Ascending aorta (tissue), 2 donors: ENCODE data around the gene ATP13A5. TPM values are rescaled to one million over a fixed set of nuclear protein-coding genes. Genes with fewer than 3 reads are reported as not detected.

ENCODE experiments used
- DNase-seq, 2 donors: peaks; one replicate each; pipeline ENCODE4 v3.0.0-alpha.2; 2019; ENCODE audit warnings: low spot score in 2 of 2
- H3K27ac ChIP-seq, 2 donors: fragments of 200-600 bp; sonication (generic); one replicate each; pipeline ENCODE4 v1.5.1; 2016 to 2017; ENCODE audit warnings: mild to moderate bottlenecking in 1 of 2
- H3K27me3 ChIP-seq: fragments of 200-600 bp; sonication (generic); one replicate; pipeline ENCODE4 v1.5.1; 2017
- H3K36me3 ChIP-seq, 2 donors: fragments of 200-600 bp; sonication (generic); one replicate each; pipeline ENCODE4 v1.5.1; 2016
- H3K4me1 ChIP-seq, 2 donors: fragments of 200-600 bp; sonication (generic); one replicate each; pipeline ENCODE4 v1.5.1; 2016 to 2017; ENCODE audit warnings: mild to moderate bottlenecking in 1 of 2
- H3K4me3 ChIP-seq, 2 donors: fragments of 200-600 bp; sonication (generic); one replicate each; pipeline ENCODE4 v1.5.1; 2016 to 2017; ENCODE audit warnings: mild to moderate bottlenecking in 1 of 2
- H3K9me3 ChIP-seq, 2 donors: fragments of 200-600 bp; sonication (generic); one replicate each; pipeline ENCODE4 v1.5.1; 2016
- intact Hi-C: fragments of 100-400 bp; cut with DNase I; formaldehyde crosslinking; loops from one replicate; pipeline ENCODE4 v1.15.1; 2023
- total RNA-seq: library from RNA; depleted of rRNA; stranded (reverse); fragments of >200 nt; gene quantifications from one replicate; pipeline ENCODE4 v1.1.0, GENCODE V29; 2016
- TF ChIP-seq, protein P1 (sequence below), 3 experiments: fragments of 200-600 bp in 2 of 3; fragments of 450-650 bp in 1 of 3; sonication (generic) in 2 of 3; IDR thresholded peaks; one replicate each; pipeline ENCODE4 v1.5.1; 2016 to 2019; ENCODE audit warnings: antibody characterized with exemption in 3 of 3, mild to moderate bottlenecking in 1 of 3, moderate library complexity in 1 of 3

The ATP13A5 gene
- total RNA-seq, 1 donor from 2014 or later, result not detected

DNA sequence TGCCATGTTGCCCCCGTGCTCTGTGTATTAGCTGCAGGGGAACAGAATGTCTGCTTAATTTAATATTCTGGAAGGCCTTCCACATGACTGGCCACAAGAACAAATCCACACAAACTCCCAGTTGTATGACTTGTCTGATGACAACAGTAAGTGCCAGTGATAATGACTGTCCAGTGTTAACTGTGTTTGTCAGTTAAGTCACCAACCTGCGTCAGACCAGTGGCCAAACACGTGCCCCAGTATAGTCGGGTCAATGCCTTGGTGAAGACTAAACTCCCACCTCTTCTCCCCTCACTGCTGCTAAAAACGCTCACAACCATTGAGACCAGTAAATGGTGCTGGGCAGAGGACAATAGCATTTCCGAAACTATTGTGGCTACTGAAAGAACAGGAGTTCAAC, 9.8 kb upstream of the ATP13A5 start:
- H3K4me3 ChIP-seq, result no peak overlapping the region
- no peaks in the 10 kb centered on the region for H3K36me3 ChIP-seq
- H3K9me3 ChIP-seq, result no peaks in the 10 kb centered on the region
- no peaks in the 10 kb centered on the region for H3K27me3 ChIP-seq
- H3K4me1 ChIP-seq, result no peaks in the 10 kb centered on the region
- H3K27ac ChIP-seq, result no peak overlapping the region
- intact Hi-C loops, result no loop called here
- TF ChIP-seq, protein P1, sequence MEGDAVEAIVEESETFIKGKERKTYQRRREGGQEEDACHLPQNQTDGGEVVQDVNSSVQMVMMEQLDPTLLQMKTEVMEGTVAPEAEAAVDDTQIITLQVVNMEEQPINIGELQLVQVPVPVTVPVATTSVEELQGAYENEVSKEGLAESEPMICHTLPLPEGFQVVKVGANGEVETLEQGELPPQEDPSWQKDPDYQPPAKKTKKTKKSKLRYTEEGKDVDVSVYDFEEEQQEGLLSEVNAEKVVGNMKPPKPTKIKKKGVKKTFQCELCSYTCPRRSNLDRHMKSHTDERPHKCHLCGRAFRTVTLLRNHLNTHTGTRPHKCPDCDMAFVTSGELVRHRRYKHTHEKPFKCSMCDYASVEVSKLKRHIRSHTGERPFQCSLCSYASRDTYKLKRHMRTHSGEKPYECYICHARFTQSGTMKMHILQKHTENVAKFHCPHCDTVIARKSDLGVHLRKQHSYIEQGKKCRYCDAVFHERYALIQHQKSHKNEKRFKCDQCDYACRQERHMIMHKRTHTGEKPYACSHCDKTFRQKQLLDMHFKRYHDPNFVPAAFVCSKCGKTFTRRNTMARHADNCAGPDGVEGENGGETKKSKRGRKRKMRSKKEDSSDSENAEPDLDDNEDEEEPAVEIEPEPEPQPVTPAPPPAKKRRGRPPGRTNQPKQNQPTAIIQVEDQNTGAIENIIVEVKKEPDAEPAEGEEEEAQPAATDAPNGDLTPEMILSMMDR (IDR thresholded peaks at IDR 0.05), result no peak
- no peak for DNase-seq

DNA sequence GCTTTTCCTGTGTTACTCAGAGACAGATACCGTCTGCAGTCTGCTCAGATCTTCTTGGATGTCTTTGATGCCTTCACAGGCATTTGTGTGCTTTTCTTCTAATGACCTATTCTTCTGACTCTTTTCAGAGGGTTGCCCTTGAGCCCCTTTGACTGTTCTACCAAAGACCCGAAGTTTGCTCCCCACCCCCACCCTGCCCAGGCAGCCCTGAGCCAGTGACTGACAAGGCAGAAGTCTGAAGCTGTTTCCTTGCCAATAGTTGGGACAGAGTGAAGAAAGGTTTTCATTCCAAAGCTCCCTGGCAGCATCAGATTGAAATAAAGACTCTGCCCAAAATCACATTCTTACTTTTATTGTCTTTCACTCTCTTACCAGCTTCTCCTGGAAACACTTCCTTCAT, 9.0 kb upstream of the ATP13A5 start:
- intact Hi-C loops, result no loop called here
- H3K4me1 ChIP-seq, result no peaks in the 10 kb centered on the region
- no peaks in the 10 kb centered on the region for H3K9me3 ChIP-seq
- no peaks in the 10 kb centered on the region for H3K36me3 ChIP-seq
- no peak overlapping the region for H3K27ac ChIP-seq
- H3K4me3 ChIP-seq, result no peak overlapping the region
- H3K27me3 ChIP-seq, result no peaks in the 10 kb centered on the region
- TF ChIP-seq, protein P1 (IDR thresholded peaks at IDR 0.05), result no peak
- no peak for DNase-seq

DNA sequence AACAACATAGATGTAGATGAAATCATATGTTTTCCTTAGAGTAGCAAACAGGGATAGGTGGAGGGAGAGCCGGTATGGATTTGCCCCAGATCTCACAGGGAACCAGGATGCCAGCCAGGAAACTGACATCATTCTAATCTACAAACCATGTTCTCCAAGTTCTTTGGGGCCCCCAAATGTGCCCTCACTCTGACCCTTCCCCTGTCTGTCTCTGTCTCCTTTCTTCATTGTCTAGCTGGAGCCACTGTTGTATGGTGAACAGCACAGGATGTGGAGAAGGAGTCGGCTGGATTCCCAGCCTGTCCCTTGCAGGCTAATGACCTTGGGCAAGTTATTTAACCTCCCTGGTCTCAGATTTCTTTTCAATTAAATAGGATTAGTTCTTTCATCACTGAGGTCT, 962 bp downstream of the ATP13A5 start:
- H3K4me3 ChIP-seq, result no peak overlapping the region
- TF ChIP-seq, protein P1 (IDR thresholded peaks at IDR 0.05), result no peak
- intact Hi-C loops, result no loop called here
- H3K27ac ChIP-seq, result no peak overlapping the region
- no peaks in the 10 kb centered on the region for H3K4me1 ChIP-seq
- no peaks in the 10 kb centered on the region for H3K36me3 ChIP-seq
- DNase-seq, result no peak
- no peaks in the 10 kb centered on the region for H3K9me3 ChIP-seq
- H3K27me3 ChIP-seq, result no peaks in the 10 kb centered on the region

- H3K4me3 ChIP-seq, result no peak overlapping the region
- intact Hi-C loops, result no loop called here
- H3K27me3 ChIP-seq, result no peaks in the 10 kb centered on the region
- H3K27ac ChIP-seq, result no peak overlapping the region
- H3K4me1 ChIP-seq, result no peaks in the 10 kb centered on the region
- no peaks in the 10 kb centered on the region for H3K9me3 ChIP-seq
- TF ChIP-seq, protein P1 (IDR thresholded peaks at IDR 0.05), result no peak
- H3K36me3 ChIP-seq, result no peaks in the 10 kb centered on the region
- no peak for DNase-seq
Measured at GRCh38 chr3:193375614-193376013, 2.9 kb downstream of the ATP13A5 start.

DNA sequence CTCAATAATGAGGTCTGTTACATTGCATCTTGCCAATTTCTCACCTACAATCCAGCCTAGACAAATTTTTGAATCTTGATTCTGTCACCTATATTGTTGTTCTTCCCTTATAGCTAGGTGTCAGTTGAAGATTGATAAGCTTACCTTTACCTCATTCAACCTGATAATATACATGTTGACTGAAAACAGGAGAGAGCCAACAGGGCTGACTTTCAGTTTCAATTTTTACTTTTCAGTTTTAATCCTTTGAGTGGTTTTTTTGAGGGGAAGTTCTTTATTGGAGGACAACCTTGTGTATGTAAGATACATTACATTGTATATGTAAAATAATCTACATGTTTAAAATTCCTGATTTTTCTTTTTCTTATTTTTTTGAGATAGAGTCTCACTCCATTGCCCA, 5.8 kb downstream of the ATP13A5 start:
- Histone ChIP-seq H3K27me3 (no peaks in the 10 kb centered on the region), H3K9me3 (no peaks in the 10 kb centered on the region), H3K36me3 (no peaks in the 10 kb centered on the region), H3K27ac (no peak overlapping the region), H3K4me1 (no peaks in the 10 kb centered on the region), H3K4me3 (no peak overlapping the region)
- TF ChIP-seq, protein P1 (IDR thresholded peaks at IDR 0.05), result no peak
- intact Hi-C loops, result no loop called here
- DNase-seq, result no peak

DNA sequence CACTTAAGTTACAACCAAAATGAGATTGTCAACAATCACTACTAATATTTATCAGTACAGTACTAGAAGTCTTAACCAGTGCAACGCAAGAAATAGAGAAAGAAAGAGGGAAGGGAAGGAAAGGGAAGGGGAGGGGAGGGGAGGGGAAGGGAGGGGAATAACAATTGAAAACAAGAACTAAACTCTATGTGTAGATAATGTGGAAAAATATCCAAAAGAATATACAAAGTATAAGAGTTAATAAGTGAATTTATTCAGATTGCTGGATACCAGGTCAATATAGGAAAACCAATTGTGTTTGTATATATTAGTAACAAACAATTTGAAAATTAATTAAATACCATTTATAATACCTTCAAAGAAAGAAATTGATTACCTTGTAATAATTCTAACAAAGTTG, 10.7 kb downstream of the ATP13A5 start:
- Histone ChIP-seq H3K4me3 (no peak overlapping the region), H3K9me3 (no peaks in the 10 kb centered on the region), H3K27ac (no peak overlapping the region), H3K4me1 (no peaks in the 10 kb centered on the region), H3K27me3 (no peaks in the 10 kb centered on the region), H3K36me3 (no peaks in the 10 kb centered on the region)
- TF ChIP-seq, protein P1 (IDR thresholded peaks at IDR 0.05), result no peak
- no peak for DNase-seq
- intact Hi-C loops, result no loop called here
